GM19468 (cell line): ENCODE measurements around the gene PLPPR1.
"Not testable (repeated sequence)": the region's sequence is repeated elsewhere in the genome, so short reads cannot be mapped to it uniquely, and the experiment has no call there.

Experiments used
- ATAC-seq: cut with Tn5 transposase; IDR thresholded peaks from one replicate; pipeline ENCODE4 v1.9.1; 2021; ENCODE audit warnings: mild to moderate bottlenecking, moderate library complexity, moderate number of reproducible peaks; ENCODE audit not compliant: unreplicated experiment; ENCODE audit errors: extremely low read depth

The PLPPR1 gene

GRCh38 chr9:101327422-101327909 is 298.9 kb downstream of the PLPPR1 start:
- ATAC-seq = not testable (repeated sequence)

DNA sequence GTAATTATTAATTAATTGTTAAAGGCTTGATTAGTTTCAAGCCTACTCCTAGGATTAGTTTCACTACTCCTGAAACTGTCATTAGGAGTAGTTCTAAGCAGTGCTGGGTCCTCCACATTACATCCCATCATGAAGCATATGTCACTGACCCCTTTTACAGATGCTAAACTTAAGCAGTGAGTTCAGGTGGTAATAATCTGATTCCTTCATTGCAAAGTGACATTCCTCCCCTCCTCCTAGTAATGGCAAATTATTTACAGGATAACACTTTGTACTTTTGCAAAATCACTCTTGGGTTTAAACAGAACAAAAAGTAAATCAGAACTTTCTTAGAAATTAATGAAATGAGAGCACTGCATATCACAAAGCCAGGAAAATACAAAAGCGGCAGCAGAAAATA is 303.8 kb downstream of the PLPPR1 start:
- no peak for ATAC-seq

DNA sequence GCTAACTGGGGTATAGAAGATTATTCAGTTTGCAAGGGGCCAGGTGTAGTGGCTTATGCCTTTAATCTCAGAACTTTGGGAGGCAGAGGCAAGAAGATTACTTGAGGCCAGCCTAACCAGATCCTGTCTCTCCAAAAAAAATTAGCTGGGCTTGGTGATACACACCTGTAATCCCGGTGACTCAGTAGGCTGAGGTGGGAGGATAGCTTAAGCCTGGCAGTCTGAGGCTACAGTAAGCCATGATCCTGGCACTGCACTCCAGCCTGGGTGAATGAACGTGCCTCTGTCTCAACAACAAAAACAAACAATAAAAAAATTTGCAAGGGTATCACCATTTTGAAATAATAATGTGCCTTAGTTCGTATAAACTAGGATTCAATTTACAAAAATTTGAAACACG is 305.0 kb downstream of the PLPPR1 start:
- ATAC-seq = no peak

GRCh38 chr9:101333926-101334702 is 305.6 kb downstream of the PLPPR1 start:
- no peak for ATAC-seq

DNA sequence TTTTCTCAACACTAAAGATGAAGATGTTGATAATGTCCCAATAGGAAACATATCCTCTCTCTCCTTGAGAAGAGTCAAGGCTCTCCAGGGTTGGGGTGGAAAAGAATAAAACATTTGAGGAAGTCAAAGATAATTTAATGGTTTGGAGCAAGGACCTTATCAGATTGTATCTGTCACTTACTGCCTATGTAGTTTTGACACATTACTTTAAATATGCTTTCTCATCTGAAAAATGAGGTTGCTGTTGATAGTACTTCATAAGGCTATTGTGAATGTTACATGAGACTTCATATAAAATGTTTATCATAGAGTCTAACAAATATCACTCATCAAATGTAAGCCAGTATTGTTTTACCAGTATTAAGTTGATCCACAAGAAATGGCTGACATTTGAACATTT is 307.6 kb downstream of the PLPPR1 start:
- no peak for ATAC-seq

DNA sequence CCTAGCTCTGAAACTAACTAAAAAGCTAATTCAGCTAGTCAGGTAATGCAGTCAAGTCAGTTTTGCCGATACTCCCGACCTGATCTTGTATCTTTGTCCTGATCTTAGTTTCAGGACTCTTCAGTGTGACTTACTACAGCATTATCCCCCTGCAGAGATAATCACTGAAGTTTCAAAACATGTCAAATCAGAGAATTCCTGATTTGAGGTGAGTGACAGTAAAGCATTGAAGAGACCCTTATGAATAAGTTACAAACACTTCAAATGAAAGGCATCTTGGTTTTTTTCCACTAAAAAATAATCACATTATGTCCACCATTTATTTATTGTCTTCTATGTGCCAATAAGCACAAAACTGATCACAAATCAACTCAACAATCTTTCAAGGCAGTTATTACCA is 308.7 kb downstream of the PLPPR1 start:
- no peak for ATAC-seq

- ATAC-seq = no peak
Measured at GRCh38 chr9:101341958-101342357, 313.4 kb downstream of the PLPPR1 start.

GRCh38 chr9:101342595-101342994 is 314.1 kb downstream of the PLPPR1 start:
- ATAC-seq = no peak

GRCh38 chr9:101350285-101350684 is 321.8 kb downstream of the PLPPR1 start:
- no peak for ATAC-seq

DNA sequence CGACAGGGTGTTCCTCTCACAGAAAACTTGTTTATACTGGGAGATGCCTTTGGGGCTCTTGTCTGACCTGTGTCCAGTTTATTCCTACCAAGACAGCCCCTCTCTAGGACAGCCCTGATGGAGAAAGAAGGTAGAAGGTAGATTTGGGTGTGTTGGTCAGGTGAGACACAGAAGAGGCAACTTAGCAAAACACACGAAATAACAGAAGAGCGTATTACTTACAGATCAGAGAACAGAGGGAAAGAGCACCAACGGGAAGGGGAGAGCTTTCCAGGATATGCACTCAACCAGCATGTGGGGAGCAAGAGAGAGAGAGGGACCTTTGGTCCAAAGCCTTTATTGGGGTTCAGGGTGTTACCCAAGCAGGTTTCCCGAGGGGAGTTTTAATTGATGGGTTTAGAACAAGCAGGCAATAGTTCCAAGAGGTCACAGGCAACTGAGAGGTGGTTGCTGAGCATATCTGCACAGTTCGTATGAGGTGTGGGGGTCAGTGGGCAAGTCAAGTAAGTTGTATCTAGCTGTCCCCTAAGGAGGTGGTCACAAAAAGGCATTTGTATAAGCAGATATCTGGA is 324.5 kb downstream of the PLPPR1 start:
- no peak for ATAC-seq

- no peak for ATAC-seq
Measured at GRCh38 chr9:101353683-101354082, 325.2 kb downstream of the PLPPR1 start.

DNA sequence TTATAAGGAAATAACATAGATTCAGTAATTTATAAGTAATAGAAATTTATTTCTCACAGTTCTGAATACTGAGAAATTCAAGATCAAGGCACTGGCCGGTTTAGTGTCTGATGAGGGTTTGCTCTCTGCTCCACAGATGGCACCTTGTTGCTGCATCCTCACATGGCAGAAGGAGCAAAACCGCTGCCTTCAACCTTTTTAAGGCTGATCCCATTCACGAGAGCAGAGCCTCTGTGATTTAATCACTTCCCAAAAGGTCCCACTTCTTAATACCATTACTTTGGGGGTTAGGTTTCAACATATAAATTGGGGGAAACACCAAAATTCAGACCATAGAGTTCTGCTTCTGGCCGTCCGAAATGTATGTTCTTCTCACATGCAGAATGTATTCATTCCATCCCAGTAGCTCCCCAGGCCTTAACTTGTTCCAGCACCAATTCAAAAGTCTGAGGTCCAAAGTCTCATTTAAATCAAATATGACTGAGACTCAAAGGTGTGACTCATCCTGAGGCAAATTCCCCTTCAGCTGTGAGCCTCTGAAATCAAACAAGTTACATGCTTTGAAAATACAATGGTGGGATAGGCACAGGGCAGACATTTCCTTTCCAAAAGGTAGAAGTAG is 325.7 kb downstream of the PLPPR1 start:
- no peak for ATAC-seq

- ATAC-seq = no peak
Measured at GRCh38 chr9:101354765-101355708, 326.5 kb downstream of the PLPPR1 start.

DNA sequence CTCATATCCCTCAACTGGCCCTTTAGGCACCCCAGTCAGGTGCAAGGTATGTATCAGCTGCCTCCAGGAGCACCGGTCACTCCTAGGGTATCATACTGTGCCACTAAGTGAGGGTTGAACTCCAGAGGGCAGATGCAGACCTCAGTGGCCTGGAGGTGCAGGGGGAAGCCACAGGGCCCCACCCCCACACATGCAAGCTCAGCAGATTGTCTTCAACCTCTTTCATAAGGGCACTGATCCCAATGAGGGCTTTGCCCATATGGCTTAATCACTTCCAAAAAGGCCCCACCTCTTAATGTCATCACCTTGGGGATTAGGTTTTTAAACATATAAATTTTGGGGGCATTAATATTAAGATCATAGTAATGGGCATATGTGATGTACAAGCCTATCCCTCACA is 328.1 kb downstream of the PLPPR1 start:
- ATAC-seq = no peak

- ATAC-seq = no peak
Measured at GRCh38 chr9:101359679-101360078, 331.2 kb downstream of the PLPPR1 start.

- no peak for ATAC-seq
Measured at GRCh38 chr9:101360647-101361046, 332.1 kb downstream of the PLPPR1 start.

GRCh38 chr9:101362450-101362849 is 333.9 kb downstream of the PLPPR1 start:
- no peak for ATAC-seq

DNA sequence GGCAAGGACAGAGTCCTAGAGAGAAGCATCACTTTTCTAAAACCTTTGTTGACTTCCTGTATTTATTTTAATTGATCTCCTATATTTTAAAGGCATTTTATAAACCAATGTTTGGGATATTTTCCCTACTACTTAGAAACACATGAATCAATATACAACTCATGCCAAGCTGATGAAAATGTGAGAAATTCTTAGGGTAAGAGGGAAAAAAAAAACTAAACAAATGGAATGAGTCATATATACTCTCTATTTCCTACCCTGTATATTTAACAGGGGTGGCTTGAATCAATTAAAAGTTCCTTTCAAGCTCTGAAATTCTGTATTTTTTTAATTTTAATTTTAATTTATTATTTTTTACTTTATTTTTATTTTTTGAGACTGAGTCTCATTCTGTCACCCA is 336.7 kb downstream of the PLPPR1 start:
- ATAC-seq = no peak

- ATAC-seq = no peak
Measured at GRCh38 chr9:101366038-101366756, 337.7 kb downstream of the PLPPR1 start.

GRCh38 chr9:101367323-101367722 is 338.8 kb downstream of the PLPPR1 start:
- ATAC-seq = no peak
